ENCODE measurements around the gene KBTBD13. TPM values are rescaled to one million over a fixed set of nuclear protein-coding genes. Genes with fewer than 3 reads are reported as not detected.

The KBTBD13 gene
- total and polyA plus RNA-seq, 2 donors: under 0.01 TPM

DNA sequence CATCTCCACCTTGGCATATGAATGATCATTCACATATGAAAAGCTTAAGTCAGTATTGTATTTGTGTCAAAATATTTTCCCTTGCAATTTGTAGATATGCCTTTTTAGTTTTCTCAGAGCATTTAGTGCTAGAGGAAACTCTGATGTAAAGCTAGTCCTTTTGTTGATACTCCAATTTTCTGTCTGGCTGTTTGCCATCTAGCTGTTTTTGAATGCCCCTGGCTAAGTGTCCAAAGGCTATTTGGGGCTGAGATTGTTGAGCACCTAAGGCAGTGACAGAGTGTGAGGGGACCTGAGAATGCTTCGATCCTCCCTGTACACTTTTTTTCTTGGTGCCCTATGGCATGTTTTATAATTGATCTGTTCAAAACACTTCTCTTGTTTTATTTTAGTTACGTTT, 28.3 kb upstream of the KBTBD13 start:
- no peaks in the 10 kb centered on the region for H3K9me3 ChIP-seq (ENCODE audit: control insufficient read depth in 2 of 2, insufficient read depth in 1 of 2, low read length in 1 of 2)
- peaks cover 0 to 5% of the 10 kb centered on the region in 2 donors for H3K27me3 ChIP-seq (ENCODE audit: control insufficient read depth in 2 of 2, insufficient read depth in 1 of 2, low read length in 1 of 2)
- H3K4me3 ChIP-seq (ENCODE audit: low read length in 2 of 2): no peak overlapping the region
- no peak for DNase-seq (ENCODE audit: low read depth in 6 of 9, low spot score in 9 of 9)
- H3K27ac ChIP-seq (ENCODE audit: low read depth in 1 of 2, low read length in 1 of 2): no peak overlapping the region
- 96% methylated on average over 2 of the region's 2 CpGs for WGBS
- H3K4me1 ChIP-seq (ENCODE audit: control insufficient read depth in 2 of 2, insufficient read depth in 2 of 2, low read length in 2 of 2): peaks cover 0 to 9% of the 10 kb centered on the region in 2 donors
- no peaks in the 10 kb centered on the region for H3K36me3 ChIP-seq (ENCODE audit: control insufficient read depth in 2 of 2, insufficient read depth in 2 of 2, low read length in 1 of 2)

DNA sequence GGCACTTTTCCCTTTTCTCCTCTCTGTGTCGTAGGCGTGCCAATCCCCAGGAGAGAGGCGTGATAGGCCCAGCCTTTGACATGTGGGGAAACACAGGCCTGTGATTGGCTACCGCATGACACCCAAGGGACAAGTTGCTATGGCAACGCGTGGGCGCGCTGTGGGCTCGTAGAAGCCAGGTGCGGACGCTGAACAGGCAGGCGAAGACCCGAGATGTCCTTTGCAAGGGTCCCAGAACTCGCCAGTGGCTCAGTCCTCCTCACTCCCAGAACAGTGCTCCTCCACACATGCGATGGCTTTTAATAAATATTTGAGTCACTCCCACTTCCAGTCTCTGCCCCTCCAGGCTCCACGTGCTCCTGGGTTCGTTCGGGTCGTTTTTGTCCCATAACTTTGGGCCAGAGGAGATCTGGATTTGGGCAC, 27.1 kb upstream of the KBTBD13 start:
- Histone ChIP-seq H3K4me3 (ENCODE audit: low read length in 2 of 2) (peak overlapping the region; percentile 1 to 20), H3K27ac (ENCODE audit: low read depth in 1 of 2, low read length in 1 of 2) (no peak overlapping the region), H3K36me3 (ENCODE audit: control insufficient read depth in 2 of 2, insufficient read depth in 2 of 2, low read length in 1 of 2) (no peaks in the 10 kb centered on the region), H3K27me3 (ENCODE audit: control insufficient read depth in 2 of 2, insufficient read depth in 1 of 2, low read length in 1 of 2) (peaks cover 0 to 5% of the 10 kb centered on the region in 2 donors), H3K4me1 (ENCODE audit: control insufficient read depth in 2 of 2, insufficient read depth in 2 of 2, low read length in 2 of 2) (peaks cover 0 to 10% of the 10 kb centered on the region in 2 donors), H3K9me3 (ENCODE audit: control insufficient read depth in 2 of 2, insufficient read depth in 1 of 2, low read length in 1 of 2) (peaks cover 0 to 1% of the 10 kb centered on the region in 2 donors)
- peak; percentile 81 to 96 (median 90) for DNase-seq (ENCODE audit: low read depth in 6 of 9, low spot score in 9 of 9)
- 2% methylated on average over 19 of the region's 19 CpGs for WGBS

DNA sequence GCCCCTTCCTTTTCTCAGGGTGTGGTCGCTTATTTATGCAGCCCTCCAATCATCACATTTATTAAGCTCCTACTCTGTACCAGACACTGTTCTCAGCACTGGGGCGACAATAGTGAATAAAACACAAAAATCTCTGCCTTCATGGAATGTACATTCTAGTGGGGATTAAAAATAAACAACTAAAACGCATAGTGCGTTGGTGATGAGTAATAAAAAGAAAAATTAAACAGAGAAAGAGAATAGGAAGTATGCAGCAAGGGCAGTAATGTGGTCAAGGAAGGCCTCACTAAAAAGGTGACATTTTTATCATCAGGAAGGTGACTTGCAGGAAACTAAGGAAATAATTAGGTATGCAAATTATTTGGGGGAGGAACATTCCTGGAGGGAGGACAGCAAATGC, 26.3 kb upstream of the KBTBD13 start:
- WGBS: 53% methylated on average over 4 of the region's 4 CpGs
- Histone ChIP-seq H3K9me3 (ENCODE audit: control insufficient read depth in 2 of 2, insufficient read depth in 1 of 2, low read length in 1 of 2) (peaks cover 0 to 3% of the 10 kb centered on the region in 2 donors), H3K27me3 (ENCODE audit: control insufficient read depth in 2 of 2, insufficient read depth in 1 of 2, low read length in 1 of 2) (peaks cover 0 to 5% of the 10 kb centered on the region in 2 donors), H3K36me3 (ENCODE audit: control insufficient read depth in 2 of 2, insufficient read depth in 2 of 2, low read length in 1 of 2) (no peaks in the 10 kb centered on the region), H3K4me1 (ENCODE audit: control insufficient read depth in 2 of 2, insufficient read depth in 2 of 2, low read length in 2 of 2) (peaks cover 0 to 18% of the 10 kb centered on the region in 2 donors), H3K27ac (ENCODE audit: low read depth in 1 of 2, low read length in 1 of 2) (no peak overlapping the region), H3K4me3 (ENCODE audit: low read length in 2 of 2) (no peak overlapping the region)
- DNase-seq (ENCODE audit: low read depth in 6 of 9, low spot score in 9 of 9): no peak

DNA sequence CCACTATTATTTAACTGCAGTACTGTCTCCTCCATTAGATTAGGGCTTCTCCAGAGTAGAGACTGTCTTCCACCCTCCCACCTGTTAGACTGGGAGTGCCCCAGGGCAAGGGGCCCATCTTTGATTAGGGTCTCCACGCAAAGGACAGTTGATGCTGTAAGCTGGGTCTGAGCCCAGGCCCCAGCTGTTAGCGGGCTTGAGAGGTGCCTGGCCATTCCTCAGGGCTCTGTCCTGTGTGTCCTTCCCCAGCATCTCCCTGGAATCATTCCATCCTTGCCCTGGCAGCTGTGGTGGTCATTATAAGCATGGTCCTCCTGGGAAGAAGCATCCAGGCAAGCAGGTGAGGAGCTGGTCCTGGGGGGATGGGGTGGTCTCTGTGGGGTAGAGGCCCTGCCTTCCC, 25.3 kb upstream of the KBTBD13 start:
- Histone ChIP-seq H3K27ac (ENCODE audit: low read depth in 1 of 2, low read length in 1 of 2) (no peak overlapping the region), H3K9me3 (ENCODE audit: control insufficient read depth in 2 of 2, insufficient read depth in 1 of 2, low read length in 1 of 2) (peaks cover 0 to 3% of the 10 kb centered on the region in 2 donors), H3K36me3 (ENCODE audit: control insufficient read depth in 2 of 2, insufficient read depth in 2 of 2, low read length in 1 of 2) (no peaks in the 10 kb centered on the region), H3K4me1 (ENCODE audit: control insufficient read depth in 2 of 2, insufficient read depth in 2 of 2, low read length in 2 of 2) (peaks cover 0 to 26% of the 10 kb centered on the region in 2 donors), H3K4me3 (ENCODE audit: low read length in 2 of 2) (no peak overlapping the region), H3K27me3 (ENCODE audit: control insufficient read depth in 2 of 2, insufficient read depth in 1 of 2, low read length in 1 of 2) (peaks cover 0 to 5% of the 10 kb centered on the region in 2 donors)
- no peak for DNase-seq (ENCODE audit: low read depth in 6 of 9, low spot score in 9 of 9)
- 100% methylated on average over 2 of the region's 2 CpGs for WGBS

DNA sequence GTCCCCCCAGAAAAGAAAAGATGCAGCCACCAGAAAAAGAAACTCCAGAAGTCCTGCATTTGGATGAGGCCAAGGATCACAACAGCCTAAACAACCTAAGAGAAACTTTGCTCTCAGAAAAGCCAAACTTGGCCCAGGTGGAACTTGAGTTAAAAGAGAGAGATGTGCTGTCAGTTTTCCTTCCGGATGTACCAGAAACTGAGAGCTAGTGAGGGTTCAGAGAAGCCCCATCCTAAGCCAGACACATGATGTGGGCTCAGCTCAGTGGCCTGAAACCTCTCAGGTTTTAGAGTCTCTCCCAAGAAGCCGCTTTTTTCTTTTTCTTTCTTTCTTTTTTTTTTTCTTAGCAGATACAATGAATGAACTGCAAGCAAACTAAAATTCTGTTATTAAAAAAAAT, 23.6 kb upstream of the KBTBD13 start:
- WGBS: 94% methylated on average over 2 of the region's 2 CpGs
- peaks cover 0 to 29% of the 10 kb centered on the region in 2 donors for H3K4me1 ChIP-seq (ENCODE audit: control insufficient read depth in 2 of 2, insufficient read depth in 2 of 2, low read length in 2 of 2)

DNA sequence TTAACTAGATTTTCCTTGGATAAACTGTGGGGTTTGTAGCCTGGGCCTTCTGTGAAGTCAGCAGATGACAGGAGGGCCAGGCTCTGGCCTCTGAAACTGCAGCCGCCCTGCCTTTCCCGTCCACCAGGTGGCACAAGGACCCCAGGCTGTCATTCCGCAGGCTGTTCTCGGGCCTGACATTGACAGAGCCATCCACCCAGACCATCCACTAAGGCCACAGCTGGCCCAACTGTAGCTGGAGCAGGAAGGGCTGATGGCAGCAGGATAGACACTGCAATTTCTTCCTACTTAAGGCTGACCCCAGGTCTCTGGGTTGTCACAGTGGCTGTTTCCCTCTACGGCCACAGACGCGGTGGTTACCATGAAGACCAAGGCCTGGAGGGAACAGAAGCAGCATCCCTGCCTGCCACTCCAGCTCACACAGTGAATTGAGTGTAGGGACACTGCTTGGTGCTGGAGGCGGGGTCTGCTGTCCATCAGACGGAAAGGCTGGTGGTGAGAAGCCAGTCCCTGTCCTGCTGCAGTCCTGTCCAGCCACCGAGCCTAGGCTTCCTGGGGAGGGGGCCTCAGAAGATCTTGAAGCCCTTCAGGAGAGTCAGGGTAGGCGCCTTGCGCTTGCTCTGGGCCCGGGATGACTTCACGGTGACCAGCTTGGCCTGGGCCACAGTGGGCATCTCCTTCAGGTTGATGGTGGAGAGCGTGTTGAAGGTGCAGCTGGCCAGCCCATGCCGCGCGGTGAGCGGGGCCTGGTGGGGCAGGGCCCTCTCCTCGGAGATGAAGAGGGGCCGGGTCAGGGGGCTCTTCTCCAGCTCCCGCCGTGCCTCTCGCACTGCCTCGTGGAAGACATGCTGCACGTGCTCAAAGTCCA, 22.0 kb upstream of the KBTBD13 start:
- WGBS: 80% methylated on average over 26 of the region's 26 CpGs
- Histone ChIP-seq H3K9me3 (ENCODE audit: control insufficient read depth in 2 of 2, insufficient read depth in 1 of 2, low read length in 1 of 2) (peaks cover 0 to 3% of the 10 kb centered on the region in 2 donors), H3K27ac (ENCODE audit: low read depth in 1 of 2, low read length in 1 of 2) (no peak overlapping the region), H3K27me3 (ENCODE audit: control insufficient read depth in 2 of 2, insufficient read depth in 1 of 2, low read length in 1 of 2) (peaks cover 0 to 4% of the 10 kb centered on the region in 2 donors), H3K4me1 (ENCODE audit: control insufficient read depth in 2 of 2, insufficient read depth in 2 of 2, low read length in 2 of 2) (peaks cover 0 to 24% of the 10 kb centered on the region in 2 donors), H3K4me3 (ENCODE audit: low read length in 2 of 2) (no peak overlapping the region), H3K36me3 (ENCODE audit: control insufficient read depth in 2 of 2, insufficient read depth in 2 of 2, low read length in 1 of 2) (no peaks in the 10 kb centered on the region)
- peak in 6 of 9 donors; percentile 20 to 71 (median 48) for DNase-seq (ENCODE audit: low read depth in 6 of 9, low spot score in 9 of 9)

More for the DNA sequence above, 23.6 kb upstream of the KBTBD13 start:
- no peak overlapping the region for H3K27ac ChIP-seq (ENCODE audit: low read depth in 1 of 2, low read length in 1 of 2)
- H3K36me3 ChIP-seq (ENCODE audit: control insufficient read depth in 2 of 2, insufficient read depth in 2 of 2, low read length in 1 of 2): no peaks in the 10 kb centered on the region
- no peak for DNase-seq (ENCODE audit: low read depth in 6 of 9, low spot score in 9 of 9)
- peaks cover 0 to 5% of the 10 kb centered on the region in 2 donors for H3K27me3 ChIP-seq (ENCODE audit: control insufficient read depth in 2 of 2, insufficient read depth in 1 of 2, low read length in 1 of 2)
- no peak overlapping the region for H3K4me3 ChIP-seq (ENCODE audit: low read length in 2 of 2)
- peaks cover 0 to 3% of the 10 kb centered on the region in 2 donors for H3K9me3 ChIP-seq (ENCODE audit: control insufficient read depth in 2 of 2, insufficient read depth in 1 of 2, low read length in 1 of 2)

DNA sequence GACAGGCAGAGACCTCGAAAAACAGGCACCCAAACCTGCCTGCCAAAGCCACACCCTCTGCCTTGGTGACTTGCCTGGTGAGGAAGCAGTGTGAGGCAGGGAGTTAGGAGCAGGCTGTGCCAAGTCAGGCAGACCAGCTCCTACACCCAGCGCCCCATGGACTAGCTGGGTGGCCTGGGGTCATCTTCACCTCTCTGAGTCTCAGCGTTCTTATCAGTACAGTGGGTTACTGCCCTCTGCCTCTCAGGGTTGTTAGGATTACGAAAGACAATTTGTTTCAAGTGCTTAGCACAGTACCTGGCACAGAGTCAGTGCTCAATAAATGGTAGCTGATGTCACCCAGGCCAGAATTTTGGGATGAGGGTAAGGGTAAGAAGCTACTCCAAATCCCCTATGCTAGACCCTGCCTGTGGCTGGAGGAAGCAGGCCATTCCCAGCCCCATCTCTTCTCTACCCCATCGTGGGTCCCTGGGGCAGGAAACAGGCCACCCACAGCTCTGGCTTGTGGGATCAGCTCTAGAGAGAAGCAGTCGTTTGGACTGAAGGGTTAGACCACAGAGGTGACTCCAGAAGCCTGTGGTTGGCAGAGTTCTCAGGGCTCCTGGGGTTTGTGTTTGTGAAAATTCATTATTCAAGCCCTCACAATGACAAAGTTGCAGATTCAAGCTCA, 21.2 kb upstream of the KBTBD13 start:
- H3K27me3 ChIP-seq (ENCODE audit: control insufficient read depth in 2 of 2, insufficient read depth in 1 of 2, low read length in 1 of 2): no peaks in the 10 kb centered on the region
- no peak overlapping the region for H3K27ac ChIP-seq (ENCODE audit: low read depth in 1 of 2, low read length in 1 of 2)
- peaks cover 0 to 8% of the 10 kb centered on the region in 2 donors for H3K9me3 ChIP-seq (ENCODE audit: control insufficient read depth in 2 of 2, insufficient read depth in 1 of 2, low read length in 1 of 2)
- peak in 1 of 9 donors; percentile 13 for DNase-seq (ENCODE audit: low read depth in 6 of 9, low spot score in 9 of 9)
- peaks cover 0 to 20% of the 10 kb centered on the region in 2 donors for H3K4me1 ChIP-seq (ENCODE audit: control insufficient read depth in 2 of 2, insufficient read depth in 2 of 2, low read length in 2 of 2)
- 40% methylated on average over 6 of the region's 6 CpGs for WGBS
- no peak overlapping the region for H3K4me3 ChIP-seq (ENCODE audit: low read length in 2 of 2)
- no peaks in the 10 kb centered on the region for H3K36me3 ChIP-seq (ENCODE audit: control insufficient read depth in 2 of 2, insufficient read depth in 2 of 2, low read length in 1 of 2)

DNA sequence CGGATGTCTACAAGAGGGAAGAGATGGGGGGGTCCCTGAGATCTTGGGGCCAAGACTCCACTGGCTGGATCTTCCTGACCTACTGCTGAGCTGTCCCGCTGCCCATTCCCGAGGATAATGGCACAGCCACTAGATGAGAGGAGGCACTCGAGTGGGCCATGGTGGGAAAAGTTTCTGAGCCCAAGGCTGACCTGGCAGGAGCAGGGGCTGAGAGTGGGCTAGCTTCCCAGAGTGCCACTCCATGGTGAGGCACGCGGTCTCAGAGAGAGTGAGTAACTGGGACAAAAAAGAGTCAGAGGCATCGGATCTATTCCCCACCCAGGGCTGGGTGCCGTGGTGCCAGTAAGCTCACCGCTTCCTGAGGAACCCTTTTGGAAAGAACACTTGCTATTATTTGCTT, 20.4 kb upstream of the KBTBD13 start:
- Histone ChIP-seq H3K9me3 (ENCODE audit: control insufficient read depth in 2 of 2, insufficient read depth in 1 of 2, low read length in 1 of 2) (peaks cover 0 to 9% of the 10 kb centered on the region in 2 donors), H3K4me3 (ENCODE audit: low read length in 2 of 2) (no peak overlapping the region), H3K27me3 (ENCODE audit: control insufficient read depth in 2 of 2, insufficient read depth in 1 of 2, low read length in 1 of 2) (no peaks in the 10 kb centered on the region), H3K27ac (ENCODE audit: low read depth in 1 of 2, low read length in 1 of 2) (no peak overlapping the region), H3K4me1 (ENCODE audit: control insufficient read depth in 2 of 2, insufficient read depth in 2 of 2, low read length in 2 of 2) (peaks cover 0 to 20% of the 10 kb centered on the region in 2 donors), H3K36me3 (ENCODE audit: control insufficient read depth in 2 of 2, insufficient read depth in 2 of 2, low read length in 1 of 2) (no peaks in the 10 kb centered on the region)
- DNase-seq (ENCODE audit: low read depth in 6 of 9, low spot score in 9 of 9): no peak
- 80% methylated on average over 9 of the region's 9 CpGs for whole genome bisulfite sequencing

All from thymus (tissue), 11 donors.